ENCODE data around the gene P3H1. TPM values are rescaled to one million over a fixed set of nuclear protein-coding genes. Genes with fewer than 3 reads are reported as not detected.
"Not testable (repeated sequence)": the region's sequence is repeated elsewhere in the genome, so short reads cannot be mapped to it uniquely, and the experiment has no call there.

P3H1 gene, protein sequence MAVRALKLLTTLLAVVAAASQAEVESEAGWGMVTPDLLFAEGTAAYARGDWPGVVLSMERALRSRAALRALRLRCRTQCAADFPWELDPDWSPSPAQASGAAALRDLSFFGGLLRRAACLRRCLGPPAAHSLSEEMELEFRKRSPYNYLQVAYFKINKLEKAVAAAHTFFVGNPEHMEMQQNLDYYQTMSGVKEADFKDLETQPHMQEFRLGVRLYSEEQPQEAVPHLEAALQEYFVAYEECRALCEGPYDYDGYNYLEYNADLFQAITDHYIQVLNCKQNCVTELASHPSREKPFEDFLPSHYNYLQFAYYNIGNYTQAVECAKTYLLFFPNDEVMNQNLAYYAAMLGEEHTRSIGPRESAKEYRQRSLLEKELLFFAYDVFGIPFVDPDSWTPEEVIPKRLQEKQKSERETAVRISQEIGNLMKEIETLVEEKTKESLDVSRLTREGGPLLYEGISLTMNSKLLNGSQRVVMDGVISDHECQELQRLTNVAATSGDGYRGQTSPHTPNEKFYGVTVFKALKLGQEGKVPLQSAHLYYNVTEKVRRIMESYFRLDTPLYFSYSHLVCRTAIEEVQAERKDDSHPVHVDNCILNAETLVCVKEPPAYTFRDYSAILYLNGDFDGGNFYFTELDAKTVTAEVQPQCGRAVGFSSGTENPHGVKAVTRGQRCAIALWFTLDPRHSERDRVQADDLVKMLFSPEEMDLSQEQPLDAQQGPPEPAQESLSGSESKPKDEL
- total RNA-seq: 26.5 TPM

DNA sequence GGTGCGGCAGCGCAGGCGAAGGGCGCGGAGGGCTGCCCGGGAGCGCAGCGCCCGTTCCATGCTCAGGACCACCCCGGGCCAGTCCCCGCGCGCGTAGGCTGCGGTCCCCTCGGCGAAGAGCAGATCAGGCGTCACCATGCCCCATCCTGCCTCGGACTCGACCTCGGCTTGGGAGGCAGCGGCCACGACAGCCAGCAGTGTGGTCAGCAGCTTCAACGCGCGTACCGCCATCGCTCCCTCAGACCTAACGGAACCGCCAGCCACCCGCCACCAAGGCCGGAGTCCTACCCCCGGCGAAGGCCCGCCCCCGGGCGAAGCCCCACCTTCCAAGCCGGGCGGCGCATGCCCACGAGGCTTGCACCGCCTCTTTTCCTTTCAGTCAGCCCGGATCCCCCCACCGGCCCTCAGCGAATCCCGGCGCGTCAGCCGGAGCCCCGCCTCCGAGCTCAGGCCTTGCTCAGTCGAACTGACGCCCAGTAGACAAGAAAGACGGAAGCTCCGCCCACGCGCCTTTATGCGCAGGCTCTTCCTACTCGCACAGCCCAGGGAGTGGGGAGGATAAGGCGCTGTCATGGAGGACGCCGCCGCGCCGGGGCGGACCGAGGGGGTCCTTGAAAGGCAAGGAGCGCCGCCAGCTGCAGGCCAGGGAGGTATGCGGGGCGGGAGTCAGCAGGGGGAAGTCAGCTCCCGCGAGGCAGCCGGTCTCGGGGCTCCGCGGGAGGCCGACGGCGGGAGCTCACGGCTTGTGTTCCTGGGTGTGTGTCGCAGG, at the start of gene P3H1, which contains the start of gene C1orf50:
Gene P3H1, minus strand, starts transcription at position 288 of the 769 bp plus-strand sequence. Its CDS starts 57 bp downstream, at position 231.
Gene C1orf50, plus strand, starts transcription at position 509 of the 769 bp plus-strand sequence. Its CDS starts 63 bp downstream, at position 572.
- ATAC-seq (peak; percentile 93), DNase-seq (ENCODE audit: low spot score) (peak; percentile 100)

DNA sequence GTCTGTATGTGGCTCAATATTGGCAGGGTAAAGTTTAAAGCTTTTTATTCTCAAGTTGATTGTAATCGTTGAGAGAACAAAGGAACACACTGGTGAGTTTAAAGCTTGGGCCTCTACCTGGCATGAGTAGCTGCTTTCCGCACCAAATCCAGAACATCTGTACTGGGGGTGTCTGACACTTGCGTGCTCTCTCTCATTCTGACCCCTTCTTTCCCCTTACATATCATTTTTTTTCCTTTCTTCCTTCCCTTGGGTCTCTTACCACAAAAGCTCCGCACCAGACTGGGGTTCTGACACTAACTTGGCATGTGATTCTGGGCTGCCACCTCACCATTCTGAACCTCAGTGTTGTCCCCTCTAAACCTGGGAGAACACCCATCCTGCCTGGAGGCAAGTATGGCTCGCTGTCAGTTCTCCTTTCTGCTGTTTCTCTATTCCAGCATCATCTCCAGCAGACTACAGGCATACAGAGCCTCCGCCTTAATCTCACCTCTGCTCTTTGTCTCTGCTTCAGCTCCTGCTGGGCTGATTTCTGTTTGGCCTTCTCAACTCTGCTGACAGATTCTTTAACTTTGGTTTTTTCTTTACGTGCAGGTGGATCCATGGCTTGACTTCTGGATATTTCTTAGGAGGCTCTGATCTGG, 49.2 kb upstream of the P3H1 start:
- ATAC-seq (peak; percentile 3), DNase-seq (ENCODE audit: low spot score) (no peak)

DNA sequence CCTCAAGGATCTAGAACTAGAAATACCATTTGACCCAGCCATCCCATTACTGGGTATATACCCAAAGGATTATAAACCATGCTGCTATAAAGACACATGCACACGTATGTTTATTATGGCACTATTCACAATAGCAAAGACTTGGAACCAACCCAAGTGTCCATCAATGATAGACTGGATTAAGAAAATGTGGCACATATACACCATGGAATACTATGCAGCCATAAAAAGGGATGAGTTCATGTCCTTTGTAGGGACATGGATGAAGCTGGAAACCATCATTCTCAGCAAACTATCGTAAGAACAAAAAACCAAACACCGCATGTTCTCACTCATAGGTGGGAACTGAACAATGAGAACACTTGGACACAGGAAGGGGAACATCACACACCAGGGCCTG, 48.0 kb upstream of the P3H1 start:
- DNase-seq (ENCODE audit: low spot score); ATAC-seq: not testable (repeated sequence)

DNA sequence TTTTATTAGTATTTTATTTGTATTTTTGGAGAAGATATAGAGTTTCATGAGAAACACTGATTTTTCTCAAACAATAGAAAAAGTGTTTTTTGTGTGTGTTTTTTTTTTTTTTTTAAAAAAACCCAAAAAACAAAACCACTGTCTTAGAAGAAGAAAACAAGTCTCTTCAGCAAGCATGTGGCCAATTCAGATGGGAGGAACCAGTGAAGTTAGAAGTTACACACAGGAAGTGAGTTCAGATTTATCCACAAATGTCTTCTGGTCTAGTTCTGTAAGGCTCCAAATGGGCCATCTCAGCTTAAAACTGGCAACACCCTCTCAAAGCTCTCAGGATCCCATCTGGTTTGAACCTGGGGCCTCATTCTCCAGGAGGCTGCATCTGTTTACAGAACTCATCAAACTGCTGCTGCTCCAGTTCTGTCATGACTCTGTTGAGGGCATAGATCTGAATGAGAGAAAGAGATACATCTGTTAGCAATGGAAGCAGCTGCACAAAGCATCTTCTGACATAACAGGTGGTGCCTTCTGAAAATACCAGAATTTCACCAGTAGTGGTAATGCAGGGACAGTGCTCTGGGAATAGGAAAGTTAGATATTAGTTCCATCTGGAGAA, 40.3 kb upstream of the P3H1 start:
- DNase-seq (ENCODE audit: low spot score) (no peak), ATAC-seq (no peak)

DNA sequence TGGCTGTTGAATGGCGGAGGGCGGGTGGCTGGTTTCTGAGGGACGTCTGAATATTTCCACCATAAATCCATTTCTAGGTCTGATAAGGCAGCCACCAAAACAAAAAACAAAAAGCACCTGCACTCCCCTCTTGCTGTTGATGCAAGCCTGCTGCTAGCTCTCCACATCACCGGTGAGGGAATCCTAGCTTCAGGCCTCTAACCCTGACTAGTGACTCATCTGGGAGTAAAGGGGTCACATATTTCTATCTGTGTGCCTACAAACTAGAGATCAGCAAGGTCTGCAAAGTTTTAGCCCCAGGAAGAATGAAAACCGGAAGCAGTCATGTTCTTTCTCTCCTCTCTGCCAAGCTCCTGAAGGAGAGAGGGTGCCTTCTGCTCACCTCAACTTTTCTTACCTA, 39.8 kb upstream of the P3H1 start:
- no peak for ATAC-seq

DNA sequence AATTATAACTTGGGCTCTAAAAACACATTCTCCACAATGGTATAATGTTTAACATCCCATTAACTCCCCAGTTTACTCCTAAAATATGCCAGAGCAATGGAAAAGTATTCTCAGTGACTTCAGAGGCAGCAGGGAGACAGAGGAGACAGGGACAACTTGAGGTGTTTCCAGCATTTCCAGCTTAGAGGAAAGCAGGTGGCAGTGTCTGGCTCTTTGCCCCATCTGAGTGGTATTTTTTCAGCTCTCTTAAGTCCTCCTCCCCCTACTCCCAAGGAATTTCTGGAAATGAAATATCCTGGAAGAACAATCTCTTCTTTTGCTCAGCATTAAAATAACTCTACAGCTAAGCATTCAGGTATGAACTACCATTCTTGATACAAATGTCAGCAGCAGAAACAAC, 39.3 kb upstream of the P3H1 start:
- ATAC-seq (no peak), DNase-seq (ENCODE audit: low spot score) (no peak)

More for the DNA sequence above, 39.8 kb upstream of the P3H1 start:
- no peak for DNase-seq (ENCODE audit: low spot score)

DNA sequence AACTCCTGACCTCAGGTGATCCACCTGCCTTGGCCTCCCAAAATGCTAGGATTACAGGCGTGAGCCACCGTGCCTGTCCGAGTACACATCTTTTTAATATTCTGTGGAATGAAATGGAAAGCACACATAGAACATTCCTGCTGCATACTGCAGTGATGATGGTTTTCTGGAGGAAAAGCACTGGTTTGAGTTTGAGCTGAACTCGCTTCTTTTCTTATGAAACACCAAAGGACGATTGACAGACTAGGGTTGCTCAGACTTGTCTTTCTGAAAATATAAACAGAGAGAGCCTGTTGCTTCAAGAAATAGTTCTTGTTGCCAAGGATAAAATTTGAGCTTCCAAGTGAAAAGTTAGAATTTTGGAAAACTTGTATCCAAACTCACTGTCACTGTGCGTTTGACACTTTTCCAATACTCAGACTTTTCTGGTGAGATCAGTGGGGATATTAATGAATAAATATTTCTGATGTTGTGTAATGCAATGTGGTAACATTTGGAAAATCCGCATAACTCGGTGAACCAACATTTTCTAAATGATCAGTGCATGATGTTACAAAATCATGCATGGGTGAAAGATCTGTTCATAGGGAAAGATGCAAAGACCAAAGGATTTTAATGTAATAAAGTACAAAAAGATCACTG, 35.1 kb upstream of the P3H1 start:
- DNase-seq (ENCODE audit: low spot score): no peak
- no peak for ATAC-seq

DNA sequence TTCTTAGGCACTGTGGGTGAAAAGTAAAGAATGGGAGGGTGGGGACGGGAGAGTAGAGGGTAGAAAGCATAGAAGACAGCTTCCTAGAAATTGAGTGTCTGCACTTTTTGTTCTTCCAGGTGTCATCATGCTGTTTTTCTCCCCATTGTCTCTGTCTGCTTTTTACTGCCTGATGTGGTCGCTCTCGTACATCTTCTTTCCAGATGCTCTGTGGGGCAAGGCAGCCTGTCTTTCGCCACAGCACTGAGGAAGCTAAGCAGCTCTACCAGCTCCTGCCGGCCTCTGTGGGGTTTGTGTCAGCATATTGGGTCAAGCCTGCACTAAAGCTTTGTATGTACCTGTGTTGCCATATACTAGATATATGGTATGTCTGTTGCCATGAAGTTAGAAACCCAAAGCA, 31.2 kb upstream of the P3H1 start:
- DNase-seq (ENCODE audit: low spot score) (no peak), ATAC-seq (no peak)

DNA sequence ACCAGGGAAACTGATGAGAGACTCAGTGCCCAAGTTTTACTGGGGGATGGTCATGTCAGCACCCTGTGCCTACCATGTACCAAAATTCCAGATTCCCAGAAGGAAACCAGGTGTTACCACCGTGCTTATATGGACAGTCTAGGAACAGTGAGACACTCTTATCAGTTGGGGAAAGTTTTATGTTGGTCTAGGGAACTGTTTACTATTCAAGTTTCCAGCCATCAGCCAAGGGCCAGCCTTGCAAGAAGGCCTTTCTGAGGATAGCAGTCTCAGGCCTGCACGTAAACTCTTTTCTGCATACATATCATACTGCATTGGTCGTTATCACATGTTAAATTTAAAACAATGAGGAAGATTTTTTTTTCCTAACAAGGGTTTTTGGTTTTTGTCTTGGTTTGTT, 30.6 kb upstream of the P3H1 start:
- no peak for ATAC-seq
- no peak for DNase-seq (ENCODE audit: low spot score)

DNA sequence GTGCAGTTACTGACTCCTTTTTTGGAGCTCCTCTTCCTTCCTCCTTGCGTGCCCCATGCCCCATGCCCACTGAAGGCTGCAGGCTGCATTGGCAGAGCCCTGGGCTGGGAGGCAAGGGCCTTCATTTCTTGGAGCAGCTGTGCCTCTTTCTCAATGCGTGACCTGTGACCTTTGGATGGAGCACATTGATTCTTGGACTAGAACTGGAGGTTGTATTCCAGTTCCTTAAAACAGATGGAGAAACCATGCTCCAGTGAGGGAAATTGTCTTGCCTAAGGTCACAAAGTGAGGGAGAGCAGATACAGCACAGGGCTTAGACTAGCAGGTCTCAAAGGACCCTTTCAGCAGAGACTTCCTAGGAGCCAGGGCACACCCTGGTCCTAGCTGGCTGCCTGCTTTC, 27.0 kb upstream of the P3H1 start:
- DNase-seq (ENCODE audit: low spot score) (no peak), ATAC-seq (no peak)

DNA sequence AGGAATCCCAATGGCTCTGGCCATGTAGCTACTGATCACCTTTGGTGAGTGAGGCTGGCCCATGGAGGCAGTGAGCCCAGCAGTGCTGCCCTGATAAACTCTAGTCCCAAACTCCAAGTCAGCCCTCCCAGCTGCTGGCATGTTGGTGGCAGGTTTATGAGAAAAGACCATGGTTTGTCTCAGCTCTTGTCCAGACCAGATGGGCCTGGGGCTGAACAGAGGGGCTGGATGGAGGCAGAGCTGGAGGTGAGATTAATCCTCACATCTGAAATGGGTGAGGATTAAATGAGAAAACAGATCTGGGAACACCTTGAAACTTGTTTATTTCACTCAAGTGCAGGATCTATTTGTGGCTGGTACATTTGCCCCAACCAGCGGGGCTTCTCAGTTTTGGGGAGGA, 21.2 kb upstream of the P3H1 start:
- no peak for ATAC-seq
- DNase-seq (ENCODE audit: low spot score): no peak

DNA sequence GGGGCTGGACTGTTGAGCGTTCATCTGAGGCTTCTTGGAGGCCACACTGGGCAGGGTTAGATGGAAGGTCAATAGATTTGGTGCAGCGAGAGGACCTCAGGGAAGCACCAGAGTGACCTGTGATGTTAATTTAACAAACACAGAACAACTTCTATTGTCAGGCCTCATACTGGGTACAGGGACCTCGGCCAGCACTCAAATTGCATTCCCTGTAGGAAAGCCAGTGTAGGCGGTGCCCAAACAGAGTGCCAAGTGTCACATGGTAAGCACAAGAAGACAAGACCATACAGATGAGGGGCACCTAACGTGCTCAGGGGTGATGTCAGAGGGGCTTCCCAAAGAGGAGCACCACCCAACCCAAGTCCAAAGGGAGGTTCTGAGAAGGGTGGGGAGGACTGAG, 19.3 kb upstream of the P3H1 start:
- DNase-seq (ENCODE audit: low spot score) (no peak), ATAC-seq (peak; percentile 35)

DNA sequence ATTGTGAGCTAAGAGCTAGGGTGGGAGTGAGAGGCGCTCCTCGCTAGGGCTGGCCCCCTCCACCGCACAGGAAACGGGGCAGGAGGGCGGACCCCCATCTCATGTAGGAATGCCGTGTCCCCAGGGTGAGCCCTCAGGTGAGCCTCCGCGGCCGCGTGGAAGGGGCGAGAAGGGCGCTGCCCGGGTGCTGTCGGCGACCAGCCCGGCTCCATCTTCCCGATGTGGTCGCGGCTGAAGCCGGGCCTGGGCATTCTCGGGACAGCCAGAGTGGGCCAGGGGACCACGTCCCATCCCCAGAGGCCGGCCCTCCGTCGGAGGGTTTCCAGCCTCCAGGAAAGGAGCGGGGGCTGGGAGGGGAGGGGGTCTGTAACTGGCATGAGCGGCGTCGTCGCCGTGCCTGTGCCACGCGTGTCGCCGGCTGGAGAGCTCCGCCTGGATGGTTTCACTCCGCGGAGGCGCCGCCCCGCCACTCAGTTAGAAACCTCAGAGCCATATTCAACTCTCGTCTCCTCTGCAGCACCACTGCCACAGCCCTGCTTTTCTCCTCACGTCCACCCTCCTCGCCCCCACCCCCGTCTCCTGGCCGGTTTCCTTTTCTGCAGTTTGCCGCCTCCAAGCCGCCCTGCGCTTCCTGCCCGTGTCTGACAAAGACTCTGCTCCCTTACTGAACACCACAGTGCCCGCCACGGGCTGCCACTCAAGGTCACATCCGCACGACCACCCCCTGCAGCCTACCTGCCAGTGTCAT, 18.3 kb upstream of the P3H1 start, which contains the start of gene TMEM269:
Gene TMEM269, plus strand, starts transcription at position 46 of the 748 bp plus-strand sequence. CDS start 4,903 bp downstream, outside the sequence.
- no peak for DNase-seq (ENCODE audit: low spot score)
- peak; percentile 45 for ATAC-seq

DNA sequence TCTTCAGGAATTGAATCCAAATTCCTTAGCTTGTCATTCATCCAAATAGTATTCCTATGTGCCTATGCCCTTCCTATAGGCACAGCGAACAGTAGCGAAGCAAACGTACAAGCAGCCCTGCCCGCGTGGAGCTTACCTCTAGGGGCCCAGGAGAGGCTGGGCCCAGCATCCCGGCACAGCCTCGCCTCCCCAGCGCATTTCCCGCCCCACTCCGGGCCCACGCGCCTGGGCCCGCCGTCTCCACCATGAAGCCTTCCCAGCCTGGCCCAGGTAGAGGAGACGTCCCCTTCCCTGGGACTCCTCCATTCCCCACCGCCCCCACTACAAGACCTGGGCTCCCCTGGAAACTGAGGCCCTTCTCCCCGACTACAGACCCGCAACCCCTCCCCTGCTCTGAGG, 17.7 kb upstream of the P3H1 start:
- ATAC-seq (peak; percentile 26), DNase-seq (ENCODE audit: low spot score) (no peak)

DNA sequence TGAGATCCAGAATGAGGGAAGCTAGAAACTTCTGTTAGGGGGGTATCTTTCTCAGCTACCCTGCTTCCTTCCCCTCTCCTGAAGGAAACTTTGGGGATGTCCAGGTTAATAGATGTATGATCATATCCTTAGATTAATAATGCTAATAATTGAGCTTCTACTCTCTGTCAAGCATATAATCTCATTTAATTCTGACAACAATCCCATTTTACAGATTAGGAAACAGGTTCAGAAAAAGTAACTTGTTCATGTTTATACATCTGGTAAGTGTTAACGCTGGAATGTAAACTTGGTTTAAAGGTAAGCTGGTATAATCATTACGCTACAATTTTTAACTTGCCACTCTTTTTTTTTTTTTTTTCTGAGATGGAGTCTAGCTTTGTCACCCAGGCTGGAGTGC, 16.3 kb upstream of the P3H1 start:
- no peak for DNase-seq (ENCODE audit: low spot score)
- ATAC-seq: no peak

DNA sequence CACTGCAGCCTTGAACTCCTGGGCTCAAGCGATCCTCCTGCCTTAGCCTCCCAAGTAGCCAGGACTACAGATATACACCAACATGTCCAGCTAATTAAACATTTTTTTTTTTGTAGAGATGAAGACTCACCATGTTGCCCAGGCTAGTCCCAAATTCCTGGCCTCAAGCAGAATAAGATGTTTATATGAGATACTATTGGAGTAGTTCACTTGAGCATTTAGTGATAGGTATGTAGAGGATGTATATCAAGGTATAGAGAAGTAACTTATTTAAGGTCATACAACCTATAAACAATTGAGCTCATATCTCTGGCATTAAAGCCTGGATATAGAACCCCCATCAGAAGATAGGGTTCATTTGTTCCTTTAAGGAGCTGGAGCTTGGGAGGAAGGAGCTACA, 13.3 kb upstream of the P3H1 start:
- ATAC-seq (no peak), DNase-seq (ENCODE audit: low spot score) (no peak)

DNA sequence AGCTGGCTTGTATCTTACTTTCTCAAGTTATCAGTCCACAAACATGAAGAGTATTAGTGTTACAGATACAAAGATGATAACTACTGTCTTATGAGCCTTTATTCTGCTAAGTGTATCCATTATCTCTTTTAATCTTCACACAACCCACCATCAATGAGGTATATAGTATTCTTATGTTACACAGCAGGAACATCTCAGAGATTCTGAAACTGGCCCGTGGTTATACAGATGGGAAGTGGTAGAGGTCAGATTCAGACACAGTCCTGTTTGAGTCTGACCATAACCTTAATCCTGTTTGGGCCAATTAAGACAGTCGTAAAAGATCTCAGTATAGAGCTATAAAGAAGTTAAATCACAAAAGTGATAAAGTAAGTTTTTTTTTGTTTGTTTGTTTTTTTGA, 12.9 kb upstream of the P3H1 start:
- ATAC-seq: no peak
- DNase-seq (ENCODE audit: low spot score): no peak

DNA sequence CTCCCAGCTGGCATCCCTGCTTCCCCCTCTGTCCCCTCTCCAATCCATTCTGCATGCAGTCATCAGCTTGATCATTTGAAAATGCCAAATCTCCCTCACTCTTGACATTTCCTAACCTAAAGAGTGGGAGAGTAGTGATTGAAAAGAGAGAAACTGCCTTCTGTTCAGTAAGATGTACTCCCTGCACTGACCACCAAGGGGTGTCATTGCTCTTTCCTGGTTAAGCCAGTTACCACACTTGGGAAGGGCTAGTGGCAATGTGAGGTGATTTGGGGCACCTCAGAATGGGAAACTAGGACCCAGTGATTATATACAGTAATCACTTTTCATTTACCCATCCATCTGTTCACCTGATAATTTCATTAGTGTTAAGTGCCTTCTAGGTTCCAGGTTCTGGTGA, 11.0 kb upstream of the P3H1 start:
- ATAC-seq (peak; percentile 76), DNase-seq (ENCODE audit: low spot score) (no peak)

DNA sequence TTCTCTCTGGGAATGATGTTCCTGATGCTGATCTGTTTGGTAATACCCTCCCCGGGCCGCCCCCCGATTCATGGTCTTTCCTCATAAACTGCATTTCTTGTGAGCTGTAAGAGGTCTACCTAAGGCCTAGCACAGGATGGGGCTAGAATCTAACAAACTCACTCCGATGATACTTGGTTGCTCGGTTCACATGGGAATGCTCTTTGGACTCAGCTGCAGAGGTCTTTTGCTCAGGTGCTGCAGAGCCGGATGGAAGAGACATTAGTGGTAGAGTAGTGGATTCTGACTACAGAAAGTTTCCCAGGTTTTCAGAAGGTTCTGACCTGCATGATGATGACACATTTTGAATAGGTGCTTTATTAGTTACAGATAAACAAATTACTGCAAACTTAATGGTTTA, 9.7 kb upstream of the P3H1 start:
- ATAC-seq: peak; percentile 88
- DNase-seq (ENCODE audit: low spot score): no peak

All from left lobe of liver (tissue), 2 donors.